ENCODE data around the gene DIP2C. TPM values are rescaled to one million over a fixed set of nuclear protein-coding genes. Genes with fewer than 3 reads are reported as not detected.

The DIP2C gene
- polyA plus RNA-seq, 1 of the 3 experiments (the other 2 are of a cell fraction): 8.7 TPM

GRCh38 chr10:329361-330099 is 359.9 kb downstream of the DIP2C start:
- WGBS (ENCODE audit: low lambda C conversion rate): 26% methylated on average over 15 of the region's 15 CpGs
- no peaks in the 10 kb centered on the region for H3K27me3 ChIP-seq (ENCODE audit: insufficient read depth)
- no peaks in the 10 kb centered on the region for H3K9me3 ChIP-seq
- no peak for DNase-seq
- H3F3A ChIP-seq (replicated peaks; ENCODE audit: insufficient read depth): peaks cover 29% of the 10 kb centered on the region
- H3K27ac ChIP-seq (ENCODE audit: low read depth in 2 of 2, low read length in 1 of 2): peak overlapping the region; percentile 56 to 77; a peak in 3 of 4 replicates
- H3K9ac ChIP-seq: peak overlapping the region; percentile 35; the same call in 1 of the 2 replicates
- H2AFZ ChIP-seq (ENCODE audit: low read depth): no peak overlapping the region
- peak overlapping the region in 1 of 2 experiments; percentile 17; a peak in 1 of 4 replicates for H3K4me3 ChIP-seq (ENCODE audit: low read depth in 2 of 2, low read length in 1 of 2)
- H3K9me2 ChIP-seq: no peaks in the 10 kb centered on the region
- POLR2A ChIA-PET: no interaction called here
- peak overlapping the region; percentile 66 for H3K4me2 ChIP-seq
- H3K4me1 ChIP-seq (ENCODE audit: control insufficient read depth in 1 of 2, insufficient read depth in 2 of 2, low read depth in 1 of 2, low read length in 1 of 2): peaks cover 0 to 2% of the 10 kb centered on the region in 2 experiments; a peak in 3 of 4 replicates
- H3K36me3 ChIP-seq (replicated peaks in 1 of 2; ENCODE audit: control insufficient read depth in 1 of 2, insufficient read depth in 2 of 2, low read length in 1 of 2): peaks cover 10 to 19% of the 10 kb centered on the region in 2 experiments
- no peaks in the 10 kb centered on the region for H4K20me1 ChIP-seq (ENCODE audit: insufficient read depth)
- no peaks in the 10 kb centered on the region for H3K79me2 ChIP-seq (ENCODE audit: insufficient read depth)
- CTCF ChIA-PET: interaction anchor here (0.7 to 1.1 kb wide), 2 partner anchors 13 to 17 kb away, joined by 3 read pairs; no protein-coding TSS in a partner anchor
- TF ChIP-seq TAF1 (IDR thresholded peaks at IDR 0.05; ENCODE audit: borderline replicate concordance, low read depth, low read length): peak; percentile 17; the same call in 1 of the 2 replicates
- no peak; the same call in 1 of the 2 replicates for TF ChIP-seq CTCF (IDR thresholded peaks at IDR 0.05)
- peak; percentile 63; the same call in 1 of the 2 replicates for TF ChIP-seq NFIC (IDR thresholded peaks at IDR 0.05; ENCODE audit: borderline replicate concordance)
- TF ChIP-seq RAD21 (IDR thresholded peaks at IDR 0.05; ENCODE audit: low read length): no peak
- TF ChIP-seq TCF12 (IDR thresholded peaks at IDR 0.05): peak; percentile 13; the same call in 1 of the 2 replicates
- TF ChIP-seq YY1 (IDR thresholded peaks at IDR 0.05; ENCODE audit: low read depth): peak; percentile 16; the same call in 1 of the 2 replicates
- TF ChIP-seq SIN3A (IDR thresholded peaks at IDR 0.05; ENCODE audit: borderline replicate concordance, low read depth, low read length): peak; percentile 81; the same call in 1 of the 2 replicates
- peak; percentile 73 for TF ChIP-seq MAX (IDR thresholded peaks at IDR 0.05; ENCODE audit: low read depth)
- no peak for TF ChIP-seq TEAD4 (IDR thresholded peaks at IDR 0.05; ENCODE audit: borderline replicate concordance, insufficient read depth)
- TF ChIP-seq FOSL2 (IDR thresholded peaks at IDR 0.05; ENCODE audit: borderline replicate concordance, low read depth): 0 out of 2 replicates have a peak, but pooled peaks have one; percentile 14
- peak; percentile 75 for TF ChIP-seq ELF1 (IDR thresholded peaks at IDR 0.05)

- H3K79me2 ChIP-seq (ENCODE audit: insufficient read depth): no peaks in the 10 kb centered on the region
- POLR2A ChIA-PET: no interaction called here
- TF ChIP-seq TCF12 (IDR thresholded peaks at IDR 0.05) (no peak), NRF1 (IDR thresholded peaks at IDR 0.05; ENCODE audit: low read depth, low read length) (no peak), CTCF (IDR thresholded peaks at IDR 0.05) (no peak), CHD2 (IDR thresholded peaks at IDR 0.05; ENCODE audit: low read length, partially characterized antibody) (no peak), YY1 (IDR thresholded peaks at IDR 0.05; ENCODE audit: low read depth) (no peak), MAX (IDR thresholded peaks at IDR 0.05; ENCODE audit: low read depth) (no peak), RXRA (IDR thresholded peaks at IDR 0.05; ENCODE audit: borderline replicate concordance, low read depth) (no peak), SMC3 (IDR thresholded peaks at IDR 0.05; ENCODE audit: low read depth, low read length) (no peak), EZH2phosphoT487 (IDR thresholded peaks at IDR 0.05; ENCODE audit: borderline replicate concordance, low read depth) (no peak)
These were observed 361.3 kb downstream of the DIP2C start for GRCh38 chr10:327889-328852.

More at GRCh38 chr10:327889-328852, 361.3 kb downstream of the DIP2C start:
- Histone ChIP-seq H3K4me2 (no peak overlapping the region), H3K27me3 (ENCODE audit: insufficient read depth) (no peaks in the 10 kb centered on the region), H3F3A (replicated peaks; ENCODE audit: insufficient read depth) (peaks cover 39% of the 10 kb centered on the region), H3K9ac (no peak overlapping the region), H3K27ac (ENCODE audit: low read depth in 2 of 2, low read length in 1 of 2) (no peak overlapping the region), H3K36me3 (replicated peaks in 1 of 2; ENCODE audit: control insufficient read depth in 1 of 2, insufficient read depth in 2 of 2, low read length in 1 of 2) (peaks cover 10 to 19% of the 10 kb centered on the region in 2 experiments), H2AFZ (ENCODE audit: low read depth) (no peak overlapping the region), H3K9me2 (no peaks in the 10 kb centered on the region), H3K4me3 (ENCODE audit: low read depth in 2 of 2, low read length in 1 of 2) (no peak overlapping the region), H3K4me1 (ENCODE audit: control insufficient read depth in 1 of 2, insufficient read depth in 2 of 2, low read depth in 1 of 2, low read length in 1 of 2) (peaks cover 2 to 11% of the 10 kb centered on the region in 2 experiments), H3K9me3 (no peaks in the 10 kb centered on the region), H4K20me1 (ENCODE audit: insufficient read depth) (no peaks in the 10 kb centered on the region)
- WGBS (ENCODE audit: low lambda C conversion rate): 93% methylated on average over 22 of the region's 22 CpGs
- CTCF ChIA-PET: interaction anchor here (1.1 kb wide), 3 partner anchors 12 to 42 kb away, joined by 3 to 4 read pairs (median 3); no protein-coding TSS in a partner anchor
- DNase-seq: no peak
